Measurements from ENCODE around the gene METTL2B. TPM values are rescaled to one million over a fixed set of nuclear protein-coding genes. Genes with fewer than 3 reads are reported as not detected.
"Not testable (repeated sequence)": the region's sequence is repeated elsewhere in the genome, so short reads cannot be mapped to it uniquely, and the experiment has no call there.

The METTL2B gene
- total RNA-seq (2014; rRNA removed), result 33.8 and 37.1 TPM in 2 replicates
- Bru-seq, nascent RNA, result percentile 83 among the genes with signal in this experiment
- percentile 94 among the genes with signal in this experiment for BruChase-seq, experiment 1, labeled RNA remaining after a 6-hour chase
- percentile 92 among the genes with signal in this experiment for BruChase-seq, experiment 2, labeled RNA remaining after a 2-hour chase
- long read RNA-seq, transcript METTL2B-201 (9 exons, 2,182 nt), result major isoform, 19 of 61 reads
- long read RNA-seq, transcript METTL2B-206 (8 exons, 1,590 nt), result minor isoform, 12 of 61 reads
- long read RNA-seq, partial matches to known transcripts, result 9 of 61 reads
- long read RNA-seq, other reads (novel, unspliced or antisense), result 21 of 61 reads

GRCh38 chr7:128476402-128477335 is at the start of gene METTL2B:
Gene METTL2B, plus strand, starts transcription at chr7:128476748. Its CDS starts 18 bp downstream, at chr7:128476766.
- intact Hi-C loops (cut with micrococcal nuclease), result loop anchor here (5.0 to 10.0 kb wide), 2 partner anchors 58 to 406 kb away; no protein-coding TSS in a partner anchor
- H3K27ac ChIP-seq (ENCODE audit: low read length), result peak within 1 kb of the TSS; percentile 74

GRCh38 chr7:128427289-128427891 is 49.2 kb upstream of the METTL2B start:
- Histone ChIP-seq H3K4me2 (ENCODE audit: low read length) (no peak overlapping the region), H3K36me3 (ENCODE audit: low read depth, low read length) (no peaks in the 10 kb centered on the region; the same call in 1 of the 2 replicates), H3K79me2 (ENCODE audit: low read length) (no peaks in the 10 kb centered on the region), H3K9ac (ENCODE audit: low read length) (no peak overlapping the region), H3K27ac (ENCODE audit: low read length) (no peak overlapping the region), H3K9me3 (ENCODE audit: low read length) (no peaks in the 10 kb centered on the region), H3K4me1 (ENCODE audit: insufficient read depth, low read length) (peaks cover 16% of the 10 kb centered on the region), H4K20me1 (ENCODE audit: low read length) (no peaks in the 10 kb centered on the region), H3K9me2 (replicated peaks; ENCODE audit: low read length) (no peaks in the 10 kb centered on the region), H3K27me3 (ENCODE audit: low read length) (no peaks in the 10 kb centered on the region), H3F3A (ENCODE audit: low read length, unreplicated experiment) (no peaks in the 10 kb centered on the region), H2AFZ (ENCODE audit: low read length) (no peak overlapping the region), H3K4me3 (ENCODE audit: low read length) (no peak overlapping the region)
- intact Hi-C loops (cut with micrococcal nuclease), result loop anchor here (1.0 kb wide), 1 partner anchor 34 kb away; no protein-coding TSS in a partner anchor
- ChIA-PET POLR2A (ENCODE audit: unreplicated experiment) (no interaction called here), CTCF (interaction anchor here (0.6 to 4.4 kb wide), 7 partner anchors 16 to 335 kb away, joined by 3 to 65 read pairs (median 3); partner anchors contain the start of gene IMPDH1)
- TF ChIP-seq EZH2 (IDR thresholded peaks at IDR 0.05; ENCODE audit: low read length, unreplicated experiment) (no peak), EZH2phosphoT487 (IDR thresholded peaks at IDR 0.05; ENCODE audit: borderline replicate concordance, low read length) (no peak), CTCF (conservative IDR thresholded peaks at IDR 0.05; ENCODE audit: low read depth, low read length) (peak; percentile 73)
- DNase-seq, result peak; percentile 78
- no TSS peak for BruUV-seq (replicated peaks)
- ATAC-seq, result peak; percentile 67

More at GRCh38 chr7:128476402-128477335, at the start of gene METTL2B:
- POLR2A ChIA-PET (ENCODE audit: unreplicated experiment); H4K20me1 ChIP-seq (ENCODE audit: low read length); H3K36me3 ChIP-seq (ENCODE audit: low read depth, low read length); H3F3A ChIP-seq (ENCODE audit: low read length, unreplicated experiment); H3K9me2 ChIP-seq (replicated peaks; ENCODE audit: low read length); H3K27me3 ChIP-seq (ENCODE audit: low read length); H3K4me1 ChIP-seq (ENCODE audit: insufficient read depth, low read length); H3K9me3 ChIP-seq (ENCODE audit: low read length): not testable (repeated sequence)
- ATAC-seq (peak; percentile 93), DNase-seq (peak; percentile 94)
- Histone ChIP-seq H3K4me2 (ENCODE audit: low read length) (peak within 1 kb of the TSS; percentile 89), H2AFZ (ENCODE audit: low read length) (peak within 1 kb of the TSS; percentile 87), H3K79me2 (ENCODE audit: low read length) (peaks cover 30% of the 10 kb centered on the region), H3K9ac (ENCODE audit: low read length) (peak within 1 kb of the TSS; percentile 95), H3K4me3 (ENCODE audit: low read length) (peak within 1 kb of the TSS; percentile 92)
- CTCF ChIA-PET, result interaction anchor here (0.5 to 0.8 kb wide), 2 partner anchors 17 to 132 kb away, joined by 3 to 4 read pairs; no protein-coding TSS in a partner anchor
- TSS peak; percentile 71 for BruUV-seq (replicated peaks)
- TF ChIP-seq CTCF (conservative IDR thresholded peaks at IDR 0.05; ENCODE audit: low read depth, low read length), result 0 out of 2 replicates have a peak, but pooled peaks have one; percentile 17

Data from PC-3 (cell line).